NCI-H2196 treated with DMSO at 0.1 percent for 48 hours (cell line): ENCODE data around the gene HSPB8.

Experiments
- DNase-seq: peaks from one replicate; lab custom pipeline; 2025; ENCODE audit not compliant: unreplicated experiment; lab: John Stamatoyannopoulos, UW

The HSPB8 gene, protein sequence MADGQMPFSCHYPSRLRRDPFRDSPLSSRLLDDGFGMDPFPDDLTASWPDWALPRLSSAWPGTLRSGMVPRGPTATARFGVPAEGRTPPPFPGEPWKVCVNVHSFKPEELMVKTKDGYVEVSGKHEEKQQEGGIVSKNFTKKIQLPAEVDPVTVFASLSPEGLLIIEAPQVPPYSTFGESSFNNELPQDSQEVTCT

DNA sequence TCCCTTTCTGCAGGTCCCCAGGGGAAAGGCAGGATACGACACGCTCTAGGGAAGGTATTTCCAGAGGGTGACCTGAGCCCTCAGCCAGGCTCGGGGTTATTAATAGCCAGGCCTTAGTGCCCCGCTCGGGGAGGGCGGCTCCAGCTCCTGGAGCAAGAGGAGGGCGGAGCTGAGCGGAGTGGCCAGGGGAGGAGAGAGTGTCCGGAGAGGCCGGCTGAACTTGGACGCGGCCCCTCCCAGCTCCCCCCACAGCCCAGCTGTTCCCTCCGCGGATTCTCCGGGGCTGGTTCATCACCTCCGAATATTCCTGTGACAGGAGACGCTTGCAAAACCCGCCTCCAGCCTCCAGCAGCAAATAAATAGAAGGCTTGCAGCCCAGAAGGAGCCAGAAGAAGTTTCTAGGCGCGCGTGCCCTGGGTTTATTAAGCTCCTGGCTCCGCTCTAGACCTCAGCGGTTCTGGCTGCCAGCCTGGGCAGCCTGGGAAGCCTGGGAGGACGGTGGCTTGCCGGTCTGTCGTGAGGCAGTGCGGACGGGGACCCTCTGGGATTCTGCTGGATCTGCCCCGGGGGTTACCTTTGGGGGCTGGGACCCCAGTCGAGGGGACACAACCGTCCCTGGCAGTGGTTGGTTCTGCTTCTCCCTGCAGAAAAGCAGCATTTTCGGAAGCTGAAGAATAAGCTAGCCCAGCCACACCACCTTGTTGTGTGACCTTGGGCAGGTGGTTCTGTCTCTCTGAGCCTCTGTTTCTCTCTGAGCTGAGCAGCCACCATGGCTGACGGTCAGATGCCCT, at the start of gene HSPB8:
Gene HSPB8, plus strand, starts transcription at position 388 of the 791 bp plus-strand sequence. Its CDS starts 382 bp downstream, at position 770.
- DNase-seq = peak; percentile 21

DNA sequence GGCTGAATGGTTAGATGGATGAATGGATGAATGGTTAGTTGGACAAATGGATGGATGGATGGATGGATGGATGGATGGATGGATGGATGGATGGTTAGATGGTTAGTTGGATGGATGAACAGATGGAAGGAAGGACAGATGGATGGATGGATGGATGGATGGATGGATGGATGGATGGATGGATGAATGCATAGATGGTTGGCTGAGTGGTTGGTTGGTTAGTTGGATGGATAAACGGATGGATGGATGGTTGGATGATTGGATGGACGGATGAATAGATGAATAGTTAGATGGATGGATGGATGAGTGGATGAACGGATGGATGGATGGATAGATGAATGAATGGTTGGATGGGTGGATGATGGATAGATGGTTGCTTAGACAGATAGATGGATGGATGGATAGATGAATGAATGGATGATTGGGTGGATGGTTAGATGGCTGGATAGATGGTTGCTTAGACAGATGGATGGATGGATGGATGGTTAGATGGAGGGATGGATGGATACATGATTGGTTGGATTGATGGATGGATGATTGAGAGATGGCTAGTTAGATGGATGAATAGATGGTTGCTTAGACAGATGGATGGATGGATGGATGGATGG, 48.8 kb upstream of the HSPB8 start:
- no peak for DNase-seq

DNA sequence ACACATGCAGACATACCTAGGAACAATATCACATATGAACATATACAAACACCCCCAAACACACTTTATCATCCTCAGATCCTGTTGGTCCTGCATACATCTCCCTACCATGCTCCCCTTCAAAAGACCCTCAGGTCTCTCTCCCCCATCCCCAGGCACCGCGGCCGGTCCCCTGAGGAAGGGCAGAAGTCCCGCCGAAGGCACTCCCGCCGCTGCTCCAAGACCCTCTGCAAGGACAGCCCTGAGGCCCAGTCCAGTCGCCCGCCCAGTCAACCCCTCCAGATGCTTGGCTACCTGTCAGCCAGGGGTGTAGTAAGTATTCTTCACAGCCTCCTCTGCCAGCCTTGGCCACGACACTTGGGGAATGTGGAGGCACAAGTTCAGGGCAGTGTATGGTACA, 48.2 kb upstream of the HSPB8 start:
- no peak for DNase-seq

DNA sequence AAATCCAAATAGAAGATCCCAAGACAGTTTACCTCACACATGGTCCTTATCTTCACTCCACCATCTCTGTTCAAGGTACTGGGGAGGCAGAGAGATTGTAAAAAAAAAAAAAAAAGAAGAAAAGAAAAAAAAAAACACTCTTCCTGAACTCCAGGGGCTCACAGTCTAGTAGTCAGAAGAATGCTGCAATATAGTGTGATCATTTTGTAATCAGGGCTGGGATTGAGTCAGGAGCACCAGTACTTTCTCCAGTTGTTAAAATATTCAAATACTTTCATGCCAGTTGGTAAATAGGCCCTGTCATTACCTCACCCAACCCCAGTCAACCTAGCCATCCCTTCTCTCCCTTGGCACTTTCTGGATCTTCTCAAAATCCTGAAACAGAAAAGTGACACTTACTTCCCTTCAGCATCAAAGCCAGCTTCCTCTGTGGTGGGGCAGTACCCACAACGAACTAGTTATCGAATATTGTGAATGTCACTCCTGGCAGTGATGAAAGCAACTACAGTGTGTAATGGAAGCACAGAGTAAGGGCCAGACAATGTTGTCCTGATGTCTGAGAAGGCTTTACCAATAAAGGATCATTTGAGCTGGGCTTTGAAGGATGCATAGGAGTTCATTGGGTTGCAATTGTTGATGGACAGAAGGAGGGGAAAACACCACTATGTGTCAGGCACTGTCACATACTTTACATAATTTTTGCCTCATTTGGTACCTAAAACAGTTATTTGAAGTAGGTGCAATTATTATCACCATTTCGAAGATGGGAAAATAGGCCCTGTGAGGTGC, 44.3 kb upstream of the HSPB8 start:
- no peak for DNase-seq

DNA sequence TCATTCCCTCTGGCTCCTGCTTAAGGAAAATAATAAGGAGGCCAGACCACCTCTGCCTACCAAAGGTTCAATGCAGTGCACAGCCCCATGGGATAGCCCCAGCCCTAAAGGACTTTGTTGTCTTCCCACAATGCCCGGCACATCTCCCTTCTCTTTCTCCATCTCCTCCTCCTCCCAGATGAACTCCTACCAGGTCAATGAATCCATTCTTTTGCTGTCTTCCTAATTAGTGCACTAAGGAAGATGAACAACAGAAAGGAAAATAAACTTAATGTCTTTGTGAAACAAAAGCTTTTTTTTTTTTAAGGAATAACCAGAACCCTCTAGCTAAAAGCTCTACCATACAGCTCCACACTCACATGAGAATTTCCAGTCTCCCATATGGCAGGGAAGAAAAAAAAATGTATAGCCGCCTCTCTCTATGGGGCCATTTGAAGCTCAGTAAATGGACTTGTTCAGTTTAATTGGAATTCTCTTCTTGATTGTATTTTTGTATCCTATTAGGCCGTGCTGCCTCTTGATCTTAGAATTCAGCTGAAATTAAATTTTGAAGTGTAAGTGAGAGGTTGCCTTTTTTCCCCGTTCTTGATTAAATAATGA, 41.8 kb upstream of the HSPB8 start:
- no peak for DNase-seq

DNA sequence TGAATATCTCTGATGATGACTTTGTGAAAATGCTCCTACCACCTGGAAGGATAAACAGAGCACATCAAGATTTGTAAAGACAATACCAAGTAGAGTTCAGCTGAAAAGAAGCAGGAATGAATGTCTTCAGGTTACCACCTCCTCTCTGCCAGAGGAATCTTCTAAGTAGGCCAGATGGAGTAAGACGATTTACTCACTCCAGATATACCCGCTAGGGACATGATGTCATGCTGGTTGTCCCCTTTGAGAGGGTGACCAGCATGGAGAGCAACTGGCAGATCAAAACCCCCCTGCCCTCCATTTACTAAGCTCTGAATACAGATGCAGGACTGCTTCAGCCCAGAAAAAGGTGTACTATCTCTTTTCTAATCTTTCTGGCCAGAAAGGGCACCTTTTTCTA, 39.3 kb upstream of the HSPB8 start:
- DNase-seq = no peak

DNA sequence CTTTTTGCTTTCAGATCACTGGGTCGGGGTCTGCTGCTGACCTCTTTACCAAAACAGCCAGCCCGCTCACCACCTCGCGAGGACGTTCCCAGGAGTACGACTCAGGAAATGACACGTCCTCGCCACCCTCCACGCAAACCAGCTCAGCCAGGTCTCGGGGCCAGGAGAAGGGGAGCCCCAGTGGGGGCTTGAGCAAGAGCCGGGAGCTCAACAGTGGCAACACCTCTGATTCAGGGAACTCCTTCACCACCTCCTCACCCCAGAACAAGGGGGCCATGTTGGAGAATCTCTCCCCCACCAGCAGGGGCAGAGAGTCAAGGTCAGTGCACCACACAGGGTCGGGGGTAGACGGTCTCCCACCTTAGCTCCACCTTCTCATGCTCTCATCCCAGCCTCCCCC, 33.4 kb upstream of the HSPB8 start:
- no peak for DNase-seq

DNA sequence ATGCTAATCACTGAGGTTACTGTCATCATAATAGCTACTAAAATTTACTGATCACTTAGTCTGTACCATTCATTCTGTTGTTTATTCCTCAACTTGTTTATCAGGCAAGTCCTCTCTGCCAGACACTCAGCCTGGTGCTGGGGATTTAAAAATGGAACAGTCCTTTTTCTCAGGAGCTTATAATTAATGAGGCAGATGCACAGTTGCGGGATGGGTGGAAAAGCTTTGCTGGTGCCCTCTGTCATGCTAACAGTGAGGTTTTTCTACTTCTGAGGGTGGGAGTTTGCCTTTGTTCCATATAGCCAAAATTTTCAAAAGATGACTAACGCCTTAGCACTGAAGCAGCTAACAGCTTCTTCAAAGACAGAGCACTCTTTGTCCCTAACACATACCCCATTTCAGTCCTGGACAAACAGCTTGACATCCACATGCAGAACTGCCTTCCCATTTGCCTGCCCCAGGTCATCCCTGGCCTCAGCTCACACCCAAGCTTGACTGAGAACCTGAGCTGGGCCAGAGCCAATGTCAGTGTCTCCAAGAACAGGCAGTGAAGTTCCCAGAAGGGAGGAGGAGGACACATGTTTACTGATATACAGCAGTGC, 30.8 kb upstream of the HSPB8 start:
- no peak for DNase-seq

DNA sequence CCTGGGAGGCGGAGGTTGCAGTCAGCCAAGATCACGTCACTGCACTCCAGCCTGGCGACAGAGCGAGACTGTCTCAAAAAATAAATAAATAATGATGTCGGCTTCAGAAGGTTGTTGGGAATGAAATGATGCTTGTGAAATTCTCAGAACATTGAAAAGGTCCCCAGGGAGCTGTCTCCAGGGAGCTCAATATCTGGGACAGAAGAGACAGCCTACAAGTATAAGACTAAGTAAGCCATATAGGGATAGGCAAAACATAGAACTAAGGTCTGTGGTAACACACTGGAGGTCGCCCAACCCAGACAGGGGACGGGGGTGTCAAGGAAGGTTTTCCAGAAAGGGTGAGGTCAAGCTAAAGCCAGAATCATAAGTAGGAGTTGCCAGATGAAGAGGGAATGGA, 29.5 kb upstream of the HSPB8 start:
- DNase-seq = no peak

DNA sequence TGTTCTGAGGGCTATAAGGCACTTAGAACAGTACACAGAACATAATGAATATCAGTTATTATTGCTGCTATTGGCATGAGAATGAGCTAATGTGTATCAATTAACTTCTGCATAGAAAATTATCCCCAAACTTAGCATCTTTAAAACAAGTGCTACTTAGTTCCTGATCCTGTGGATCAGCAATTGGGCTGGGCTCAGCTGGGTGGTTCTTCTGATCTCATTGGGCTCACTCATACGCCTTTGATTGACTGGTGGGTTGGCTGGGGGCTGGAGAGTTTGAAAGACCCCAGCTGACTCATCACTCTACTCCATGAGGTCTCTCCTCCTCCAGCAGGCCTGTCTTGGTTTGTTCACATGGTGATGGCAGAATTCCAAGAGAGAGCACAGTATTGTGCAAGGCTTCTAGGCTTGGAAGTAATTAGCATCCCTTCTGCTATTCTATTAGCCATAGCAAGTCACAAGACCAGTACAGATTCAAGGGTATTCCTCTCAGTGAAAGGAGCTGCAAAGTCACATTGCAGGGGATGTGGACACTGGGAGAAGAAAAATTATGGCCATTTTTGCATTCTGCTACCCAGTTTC, 27.2 kb upstream of the HSPB8 start:
- DNase-seq = no peak

DNA sequence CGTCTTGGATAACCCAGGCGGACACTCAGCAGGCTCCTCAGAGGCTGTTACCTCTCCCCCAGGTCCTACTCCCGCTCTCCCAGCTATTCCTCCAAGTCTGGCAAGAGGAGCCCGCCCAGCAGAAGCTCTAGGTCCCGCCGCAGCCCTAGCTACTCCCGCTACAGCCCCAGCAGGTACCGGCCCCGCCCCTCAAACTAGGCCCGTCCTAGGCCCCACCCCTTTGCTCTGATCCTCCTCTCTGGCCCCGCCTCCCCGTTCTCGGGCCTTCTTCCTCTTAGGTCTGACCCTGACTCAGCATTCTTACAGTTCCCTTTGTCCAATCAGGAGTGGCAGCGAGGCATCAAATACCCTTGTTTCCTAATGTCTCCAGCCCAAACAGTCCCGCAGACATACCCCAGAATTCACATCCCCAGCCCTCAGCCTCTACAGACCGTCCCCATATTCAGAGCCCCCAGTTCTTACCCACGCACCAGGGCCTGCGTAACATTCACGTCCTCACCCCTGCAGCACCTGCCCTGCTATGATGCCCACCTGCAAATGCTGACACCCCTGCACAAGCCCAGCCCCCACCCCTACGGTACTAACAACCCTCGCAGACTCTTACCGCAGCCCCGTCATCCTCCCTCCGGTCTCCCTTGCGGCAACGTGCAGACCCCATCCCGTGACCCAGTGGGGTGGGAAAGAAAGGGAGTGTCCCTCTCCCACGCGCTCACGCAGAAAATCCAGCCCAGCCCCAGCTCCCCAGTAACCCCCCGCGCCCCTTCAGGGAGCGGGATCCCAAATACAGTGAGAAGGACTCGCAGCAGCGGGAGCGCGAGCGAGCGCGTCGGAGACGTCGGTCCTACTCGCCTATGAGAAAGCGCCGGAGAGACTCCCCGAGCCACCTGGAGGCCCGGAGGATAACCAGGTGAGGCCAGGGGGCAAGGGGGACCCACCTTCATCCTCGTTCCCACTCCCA, 25.0 kb upstream of the HSPB8 start:
- no peak for DNase-seq

DNA sequence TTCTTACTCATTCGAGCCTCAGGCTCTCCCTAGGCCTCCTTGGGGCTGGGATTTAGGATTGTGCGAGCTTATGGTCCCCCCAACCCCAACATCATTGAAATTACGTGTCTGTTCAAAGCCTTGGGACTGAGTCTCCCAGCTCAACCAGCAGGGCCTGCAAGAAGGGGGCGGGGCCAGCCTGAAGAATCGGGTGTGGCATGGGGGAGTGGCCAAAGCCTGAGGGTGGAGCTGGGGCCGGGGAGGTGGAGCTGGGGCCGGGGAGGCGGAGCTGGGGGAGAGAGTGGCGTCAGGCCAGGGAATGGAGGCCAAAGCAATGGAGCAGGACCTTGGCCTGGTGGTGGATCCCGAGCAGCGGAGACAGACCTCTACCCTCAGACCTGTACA, 24.3 kb upstream of the HSPB8 start:
- no peak for DNase-seq

DNA sequence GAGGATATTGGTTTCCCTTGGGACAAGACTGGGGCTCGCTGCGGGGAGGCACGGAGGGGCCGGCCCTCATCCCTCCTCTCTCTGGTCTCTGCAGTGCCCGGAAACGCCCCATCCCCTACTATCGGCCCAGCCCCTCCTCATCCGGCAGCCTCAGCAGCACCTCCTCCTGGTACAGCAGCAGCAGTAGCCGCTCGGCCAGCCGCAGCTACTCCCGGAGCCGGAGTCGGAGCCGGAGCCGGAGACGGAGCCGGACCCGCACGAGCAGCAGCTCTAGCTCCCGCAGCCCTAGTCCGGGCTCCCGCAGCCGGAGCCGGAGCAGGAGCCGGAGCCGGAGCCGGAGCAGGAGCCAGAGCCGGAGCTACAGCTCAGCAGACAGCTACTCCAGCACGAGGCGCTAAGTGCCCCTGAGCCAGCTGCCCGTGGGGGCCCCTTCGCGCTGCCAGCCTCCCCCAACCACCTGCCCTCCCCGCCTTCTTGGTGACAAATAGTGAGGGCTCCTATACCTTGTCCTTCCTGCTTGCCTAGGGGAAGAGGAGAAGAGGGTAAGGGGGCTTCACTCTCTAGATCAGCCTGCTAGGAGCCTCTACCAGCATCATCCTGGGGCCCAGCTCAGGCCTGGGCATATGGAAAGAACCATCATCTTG, 22.2 kb upstream of the HSPB8 start:
- no peak for DNase-seq

DNA sequence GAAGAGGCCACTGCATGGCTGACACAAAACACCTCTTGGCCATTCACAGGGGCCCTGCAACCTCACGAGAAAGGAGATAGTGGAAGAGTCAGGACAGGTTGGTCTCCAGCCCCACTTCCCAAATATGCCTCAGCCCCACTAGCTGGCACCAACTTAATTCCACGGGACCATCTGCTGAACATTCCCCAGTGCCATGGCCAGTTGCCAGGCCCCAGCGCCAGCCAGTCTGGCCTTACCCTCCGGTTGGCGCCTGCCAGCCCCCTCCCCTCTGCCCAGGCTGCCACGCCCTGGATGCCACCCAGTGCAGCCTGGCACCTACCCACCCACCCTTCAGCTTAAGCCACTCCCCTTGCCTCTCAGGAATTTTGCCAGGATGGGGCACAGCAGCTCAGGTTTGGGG, 21.2 kb upstream of the HSPB8 start:
- DNase-seq = no peak

DNA sequence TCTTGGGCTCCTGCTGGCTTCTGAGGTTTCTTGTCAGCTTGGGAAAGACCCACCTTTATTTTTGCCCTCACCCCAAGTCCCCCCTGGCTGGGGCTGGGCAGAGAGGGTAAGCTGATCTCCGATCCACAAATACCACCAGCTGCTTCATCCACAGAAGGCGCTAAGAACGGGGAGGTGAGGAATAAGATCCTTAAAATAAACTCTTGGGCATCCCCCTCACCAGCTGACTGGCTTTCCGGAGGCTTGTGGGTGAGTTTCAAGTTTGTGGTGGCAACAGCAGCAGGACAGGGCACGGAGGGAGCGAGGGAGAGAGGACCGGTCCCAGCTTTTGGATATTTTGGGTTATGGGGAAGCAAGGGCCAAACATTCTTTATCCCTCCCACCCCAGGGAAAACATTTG, 20.8 kb upstream of the HSPB8 start:
- no peak for DNase-seq

DNA sequence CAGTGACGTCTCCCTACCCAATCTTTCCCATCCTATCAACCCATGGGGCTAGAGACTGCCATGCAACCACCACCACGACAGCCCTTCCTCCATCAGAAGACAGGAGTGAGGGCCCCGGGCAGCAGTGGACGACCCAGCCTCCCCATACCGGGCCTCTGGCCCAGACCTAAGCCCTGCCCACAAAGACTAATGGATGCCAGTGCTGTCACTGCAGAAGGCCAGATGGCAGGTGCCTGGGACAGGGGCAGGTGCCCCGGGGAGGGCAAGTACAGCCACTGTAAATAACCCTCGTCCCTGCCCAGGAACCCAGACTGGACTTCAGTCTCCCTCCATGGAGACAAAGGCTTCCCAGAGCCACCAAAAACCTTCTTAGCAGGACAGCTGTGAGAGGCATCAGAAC, 20.3 kb upstream of the HSPB8 start:
- DNase-seq = no peak

DNA sequence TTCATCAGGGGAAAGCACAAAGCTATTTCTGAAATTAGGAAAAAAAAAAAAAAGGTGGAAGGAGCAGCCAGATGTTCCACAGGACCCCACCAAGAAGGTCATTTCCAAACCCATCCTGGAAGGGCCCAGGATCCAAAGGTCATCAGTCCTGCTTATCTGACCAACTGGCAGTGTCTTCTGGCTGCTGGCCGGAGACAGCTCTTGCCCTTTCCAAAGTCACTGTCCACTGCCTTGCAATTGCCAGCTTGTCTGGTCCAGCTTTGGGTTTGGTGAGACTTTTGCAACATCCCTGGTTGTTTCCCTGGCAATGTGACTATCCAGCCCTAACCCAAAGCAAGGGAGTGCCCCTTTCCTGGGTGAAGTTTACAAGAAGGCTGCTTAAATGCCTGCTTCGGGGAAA, 18.9 kb upstream of the HSPB8 start:
- DNase-seq = no peak

DNA sequence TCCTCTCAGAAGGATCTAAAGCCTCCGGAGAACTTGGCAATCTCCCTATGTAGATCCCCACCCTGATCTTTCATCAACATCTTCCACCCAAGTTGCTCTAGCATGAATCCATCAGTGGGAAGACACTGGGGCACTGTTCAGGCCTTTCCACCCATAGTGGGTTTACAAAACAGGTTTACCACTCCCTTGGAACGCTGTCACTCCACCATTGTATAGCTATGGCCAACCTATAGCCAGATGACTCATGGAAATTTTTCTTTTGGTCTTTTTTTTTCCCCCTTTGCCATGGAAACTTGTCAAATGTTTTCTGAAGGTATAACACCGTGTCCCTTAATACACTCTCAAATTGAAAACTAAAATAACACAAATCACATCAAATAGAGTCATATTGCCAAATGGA, 10.8 kb upstream of the HSPB8 start:
- DNase-seq = no peak

DNA sequence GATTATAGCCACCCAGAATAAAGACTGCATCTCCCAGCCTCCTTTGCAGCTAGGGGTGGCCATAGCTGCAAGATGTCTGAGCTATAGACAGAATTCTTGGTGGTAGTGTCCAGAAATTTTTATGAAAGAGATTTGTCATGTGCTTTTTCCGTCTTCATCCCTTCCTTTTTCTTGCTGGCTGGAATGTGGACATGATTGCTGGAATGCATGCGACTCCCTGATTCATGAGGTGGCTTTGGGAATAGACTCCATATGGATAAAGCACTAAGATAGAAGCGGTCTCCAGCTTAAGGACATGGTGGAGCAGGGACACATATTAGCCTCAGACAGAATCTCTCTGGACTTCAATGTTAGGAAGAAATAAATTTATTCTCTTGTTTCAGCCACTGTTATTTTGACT, 10.0 kb upstream of the HSPB8 start:
- DNase-seq = no peak
